ENCODE measurements around the gene WDR74. TPM values are rescaled to one million over a fixed set of nuclear protein-coding genes. Genes with fewer than 3 reads are reported as not detected.
A peak's percentile ranks its signal among the peaks of the same experiment; 100 is the strongest.

The WDR74 gene
- total and polyA plus RNA-seq, 2 of the 13 experiments (the other 11 are each of a cell fraction or from before 2014, with no cell fraction given) = 77.0 to 83.3 TPM

DNA sequence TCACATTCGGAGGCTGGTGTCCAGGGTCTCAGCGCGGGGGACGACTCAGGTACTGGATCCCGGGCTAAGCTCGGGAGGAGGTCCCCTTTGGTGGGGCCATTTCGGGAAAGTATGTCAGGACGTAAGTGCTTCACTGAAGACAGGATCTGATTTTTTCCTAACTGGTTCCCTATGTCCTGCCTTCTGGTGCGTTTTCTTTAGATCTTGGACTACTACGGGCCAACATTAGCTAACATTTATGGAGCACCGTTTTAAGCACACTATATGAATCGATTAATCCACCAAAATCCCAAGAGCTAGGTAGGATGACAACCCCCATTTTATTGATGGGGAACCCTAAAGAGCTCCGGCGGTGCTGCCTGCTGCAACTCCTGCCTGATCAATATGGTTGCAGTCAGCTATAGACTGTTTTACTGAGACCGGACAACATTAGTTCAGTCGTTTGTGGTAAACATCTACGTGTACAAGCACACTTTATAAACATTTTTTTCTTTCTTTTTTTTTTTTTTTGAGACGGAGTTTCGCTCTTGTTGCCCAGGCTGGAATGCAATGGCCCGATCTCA is 17.0 kb upstream of the WDR74 start (continued):
- TF ChIP-seq, protein P1, sequence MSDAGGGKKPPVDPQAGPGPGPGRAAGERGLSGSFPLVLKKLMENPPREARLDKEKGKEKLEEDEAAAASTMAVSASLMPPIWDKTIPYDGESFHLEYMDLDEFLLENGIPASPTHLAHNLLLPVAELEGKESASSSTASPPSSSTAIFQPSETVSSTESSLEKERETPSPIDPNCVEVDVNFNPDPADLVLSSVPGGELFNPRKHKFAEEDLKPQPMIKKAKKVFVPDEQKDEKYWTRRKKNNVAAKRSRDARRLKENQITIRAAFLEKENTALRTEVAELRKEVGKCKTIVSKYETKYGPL (CRISPR knock-in tag; IDR thresholded peaks at IDR 0.05) = 0 out of 2 replicates have a peak, but pooled peaks have one; percentile 28
- TF ChIP-seq, protein P2, sequence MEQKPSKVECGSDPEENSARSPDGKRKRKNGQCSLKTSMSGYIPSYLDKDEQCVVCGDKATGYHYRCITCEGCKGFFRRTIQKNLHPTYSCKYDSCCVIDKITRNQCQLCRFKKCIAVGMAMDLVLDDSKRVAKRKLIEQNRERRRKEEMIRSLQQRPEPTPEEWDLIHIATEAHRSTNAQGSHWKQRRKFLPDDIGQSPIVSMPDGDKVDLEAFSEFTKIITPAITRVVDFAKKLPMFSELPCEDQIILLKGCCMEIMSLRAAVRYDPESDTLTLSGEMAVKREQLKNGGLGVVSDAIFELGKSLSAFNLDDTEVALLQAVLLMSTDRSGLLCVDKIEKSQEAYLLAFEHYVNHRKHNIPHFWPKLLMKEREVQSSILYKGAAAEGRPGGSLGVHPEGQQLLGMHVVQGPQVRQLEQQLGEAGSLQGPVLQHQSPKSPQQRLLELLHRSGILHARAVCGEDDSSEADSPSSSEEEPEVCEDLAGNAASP (CRISPR knock-in tag; IDR thresholded peaks at IDR 0.05; ENCODE audit: borderline replicate concordance) = no peak
- TF ChIP-seq ZSCAN20 (CRISPR knock-in tag; IDR thresholded peaks at IDR 0.05; ENCODE audit: borderline replicate concordance) = 0 out of 2 replicates have a peak, but pooled peaks have one; percentile 22
- peak; percentile 2; the same call in 1 of the 2 replicates for TF ChIP-seq MEF2D (CRISPR knock-in tag; IDR thresholded peaks at IDR 0.05)
- no peak for TF ChIP-seq PHF20 (CRISPR knock-in tag; IDR thresholded peaks at IDR 0.05)
- TF ChIP-seq ZNF605 (CRISPR knock-in tag; IDR thresholded peaks at IDR 0.05) = no peak
- TF ChIP-seq ARHGAP35 (CRISPR knock-in tag; IDR thresholded peaks at IDR 0.05; ENCODE audit: borderline replicate concordance) = 0 out of 2 replicates have a peak, but pooled peaks have one; percentile 8
- TF ChIP-seq, protein P3, sequence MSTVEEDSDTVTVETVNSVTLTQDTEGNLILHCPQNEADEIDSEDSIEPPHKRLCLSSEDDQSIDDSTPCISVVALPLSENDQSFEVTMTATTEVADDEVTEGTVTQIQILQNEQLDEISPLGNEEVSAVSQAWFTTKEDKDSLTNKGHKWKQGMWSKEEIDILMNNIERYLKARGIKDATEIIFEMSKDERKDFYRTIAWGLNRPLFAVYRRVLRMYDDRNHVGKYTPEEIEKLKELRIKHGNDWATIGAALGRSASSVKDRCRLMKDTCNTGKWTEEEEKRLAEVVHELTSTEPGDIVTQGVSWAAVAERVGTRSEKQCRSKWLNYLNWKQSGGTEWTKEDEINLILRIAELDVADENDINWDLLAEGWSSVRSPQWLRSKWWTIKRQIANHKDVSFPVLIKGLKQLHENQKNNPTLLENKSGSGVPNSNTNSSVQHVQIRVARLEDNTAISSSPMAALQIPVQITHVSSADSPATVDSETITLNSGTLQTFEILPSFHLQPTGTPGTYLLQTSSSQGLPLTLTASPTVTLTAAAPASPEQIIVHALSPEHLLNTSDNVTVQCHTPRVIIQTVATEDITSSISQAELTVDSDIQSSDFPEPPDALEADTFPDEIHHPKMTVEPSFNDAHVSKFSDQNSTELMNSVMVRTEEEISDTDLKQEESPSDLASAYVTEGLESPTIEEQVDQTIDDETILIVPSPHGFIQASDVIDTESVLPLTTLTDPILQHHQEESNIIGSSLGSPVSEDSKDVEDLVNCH (CRISPR knock-in tag; IDR thresholded peaks at IDR 0.05) = no peak
- no peak for TF ChIP-seq CREB1 (IDR thresholded peaks at IDR 0.05)
- TF ChIP-seq CREB1 (CRISPR knock-in tag; IDR thresholded peaks at IDR 0.05) = no peak
- TF ChIP-seq PPARG (CRISPR knock-in tag; conservative IDR thresholded peaks at IDR 0.05) = no peak
- TF ChIP-seq, protein P4, sequence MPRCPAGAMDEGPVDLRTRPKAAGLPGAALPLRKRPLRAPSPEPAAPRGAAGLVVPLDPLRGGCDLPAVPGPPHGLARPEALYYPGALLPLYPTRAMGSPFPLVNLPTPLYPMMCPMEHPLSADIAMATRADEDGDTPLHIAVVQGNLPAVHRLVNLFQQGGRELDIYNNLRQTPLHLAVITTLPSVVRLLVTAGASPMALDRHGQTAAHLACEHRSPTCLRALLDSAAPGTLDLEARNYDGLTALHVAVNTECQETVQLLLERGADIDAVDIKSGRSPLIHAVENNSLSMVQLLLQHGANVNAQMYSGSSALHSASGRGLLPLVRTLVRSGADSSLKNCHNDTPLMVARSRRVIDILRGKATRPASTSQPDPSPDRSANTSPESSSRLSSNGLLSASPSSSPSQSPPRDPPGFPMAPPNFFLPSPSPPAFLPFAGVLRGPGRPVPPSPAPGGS (CRISPR knock-in tag; IDR thresholded peaks at IDR 0.05) = no peak
- TF ChIP-seq, protein P5, sequence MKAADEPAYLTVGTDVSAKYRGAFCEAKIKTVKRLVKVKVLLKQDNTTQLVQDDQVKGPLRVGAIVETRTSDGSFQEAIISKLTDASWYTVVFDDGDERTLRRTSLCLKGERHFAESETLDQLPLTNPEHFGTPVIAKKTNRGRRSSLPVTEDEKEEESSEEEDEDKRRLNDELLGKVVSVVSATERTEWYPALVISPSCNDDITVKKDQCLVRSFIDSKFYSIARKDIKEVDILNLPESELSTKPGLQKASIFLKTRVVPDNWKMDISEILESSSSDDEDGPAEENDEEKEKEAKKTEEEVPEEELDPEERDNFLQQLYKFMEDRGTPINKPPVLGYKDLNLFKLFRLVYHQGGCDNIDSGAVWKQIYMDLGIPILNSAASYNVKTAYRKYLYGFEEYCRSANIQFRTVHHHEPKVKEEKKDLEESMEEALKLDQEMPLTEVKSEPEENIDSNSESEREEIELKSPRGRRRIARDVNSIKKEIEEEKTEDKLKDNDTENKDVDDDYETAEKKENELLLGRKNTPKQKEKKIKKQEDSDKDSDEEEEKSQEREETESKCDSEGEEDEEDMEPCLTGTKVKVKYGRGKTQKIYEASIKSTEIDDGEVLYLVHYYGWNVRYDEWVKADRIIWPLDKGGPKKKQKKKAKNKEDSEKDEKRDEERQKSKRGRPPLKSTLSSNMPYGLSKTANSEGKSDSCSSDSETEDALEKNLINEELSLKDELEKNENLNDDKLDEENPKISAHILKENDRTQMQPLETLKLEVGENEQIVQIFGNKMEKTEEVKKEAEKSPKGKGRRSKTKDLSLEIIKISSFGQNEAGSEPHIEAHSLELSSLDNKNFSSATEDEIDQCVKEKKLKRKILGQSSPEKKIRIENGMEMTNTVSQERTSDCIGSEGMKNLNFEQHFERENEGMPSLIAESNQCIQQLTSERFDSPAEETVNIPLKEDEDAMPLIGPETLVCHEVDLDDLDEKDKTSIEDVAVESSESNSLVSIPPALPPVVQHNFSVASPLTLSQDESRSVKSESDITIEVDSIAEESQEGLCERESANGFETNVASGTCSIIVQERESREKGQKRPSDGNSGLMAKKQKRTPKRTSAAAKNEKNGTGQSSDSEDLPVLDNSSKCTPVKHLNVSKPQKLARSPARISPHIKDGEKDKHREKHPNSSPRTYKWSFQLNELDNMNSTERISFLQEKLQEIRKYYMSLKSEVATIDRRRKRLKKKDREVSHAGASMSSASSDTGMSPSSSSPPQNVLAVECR (CRISPR knock-in tag; IDR thresholded peaks at IDR 0.05; ENCODE audit: borderline replicate concordance) = no peak
- peak; percentile 11 for TF ChIP-seq JARID2 (CRISPR knock-in tag; IDR thresholded peaks at IDR 0.05; ENCODE audit: insufficient replicate concordance)
- 0 out of 2 replicates have a peak, but pooled peaks have one; percentile 41 for TF ChIP-seq ZNF816 (CRISPR knock-in tag; IDR thresholded peaks at IDR 0.05; ENCODE audit: borderline replicate concordance)
- TF ChIP-seq ZNF224 (CRISPR knock-in tag; IDR thresholded peaks at IDR 0.05) = no peak

All from HepG2 (cell line).